K562 (cell line): ENCODE data around the gene CSPG5. TPM values are rescaled to one million over a fixed set of nuclear protein-coding genes. Genes with fewer than 3 reads are reported as not detected.

Experiments
- AFF4 ChIP-seq: sonication (generic); formaldehyde crosslinking; IDR thresholded peaks from 2 replicates; pipeline ENCODE4 v1.8.0; 2023; ENCODE audit warnings: mild to moderate bottlenecking, missing genetic modification reagents
- ARHGAP35 ChIP-seq: fragments of 450-650 bp; IDR thresholded peaks from 2 replicates; pipeline ENCODE4 v1.6.1; 2018; ENCODE audit not compliant: partially characterized antibody
- ARNT ChIP-seq, 2 experiments: fragments of 450-650 bp; IDR thresholded peaks; 2 replicates each; pipeline ENCODE4 v1.6.1; 2016; ENCODE audit warnings: mild to moderate bottlenecking in 1 of 2
- CHD2 ChIP-seq: IDR thresholded peaks from 2 replicates; pipeline ENCODE4 v1.6.1; 2011; ENCODE audit warnings: low read depth, low read length
- DDX20 ChIP-seq: fragments of 450-650 bp; IDR thresholded peaks from 2 replicates; pipeline ENCODE4 v1.6.1; 2016; ENCODE audit warnings: missing genetic modification characterization, low read depth, mild to moderate bottlenecking, missing compliant biosample characterization, moderate library complexity
- DEAF1 ChIP-seq: fragments of 450-650 bp; formaldehyde crosslinking; IDR thresholded peaks from 2 replicates; pipeline ENCODE4 v1.4.0; 2020; ENCODE audit warnings: mild to moderate bottlenecking, moderate library complexity
- DMBX1 ChIP-seq: fragments of 250-450 bp; sonication (Bioruptor Pico); IDR thresholded peaks from 2 replicates; pipeline ENCODE4 v1.8.0; 2022; ENCODE audit warnings: inconsistent platforms, mild to moderate bottlenecking, moderate library complexity, borderline replicate concordance
- ETS2 ChIP-seq: IDR thresholded peaks from 2 replicates; pipeline ENCODE4 v1.6.1; 2016; ENCODE audit warnings: borderline replicate concordance, missing genetic modification characterization, mild to moderate bottlenecking, moderate library complexity, missing compliant biosample characterization; ENCODE audit not compliant: poor library complexity, severe bottlenecking
- FOXK1 ChIP-seq: sonication (generic); formaldehyde crosslinking; IDR thresholded peaks from 2 replicates; pipeline ENCODE4 v1.8.0; 2022; ENCODE audit warnings: missing genetic modification reagents, mild to moderate bottlenecking, borderline replicate concordance
- MAFF ChIP-seq: IDR thresholded peaks from 2 replicates; pipeline ENCODE4 v1.6.1; 2012; ENCODE audit warnings: low read length, improper control_type of control experiment
- MED1 ChIP-seq: sonication (generic); formaldehyde crosslinking; IDR thresholded peaks from 2 replicates; pipeline ENCODE4 v1.8.1; 2023; ENCODE audit warnings: missing genetic modification reagents, borderline replicate concordance
- NBN ChIP-seq: fragments of 450-650 bp; IDR thresholded peaks from 2 replicates; pipeline ENCODE4 v1.6.1; 2016; ENCODE audit warnings: low read depth, mild to moderate bottlenecking
- RB1 ChIP-seq: fragments of 450-650 bp; IDR thresholded peaks from 2 replicates; pipeline ENCODE4 v1.6.1; 2017; ENCODE audit warnings: low read depth, mild to moderate bottlenecking
- SMC3 ChIP-seq: conservative IDR thresholded peaks from 2 replicates; pipeline ENCODE4 v1.6.1; 2011; ENCODE audit warnings: low read depth, low read length, improper control_type of control experiment; ENCODE audit not compliant: insufficient read depth
- STAT5B ChIP-seq: fragments of 250-450 bp; sonication (Bioruptor Pico); IDR thresholded peaks from 2 replicates; pipeline ENCODE4 v1.8.0; 2021; ENCODE audit warnings: mild to moderate bottlenecking, inconsistent platforms
- TAF7 ChIP-seq: fragments of 450-650 bp; IDR thresholded peaks from 2 replicates; pipeline ENCODE4 v1.6.1; 2016; ENCODE audit warnings: missing genetic modification characterization, missing compliant biosample characterization
- ZC3H11A ChIP-seq: IDR thresholded peaks from 2 replicates; pipeline ENCODE4 v1.6.1; 2012; ENCODE audit warnings: low read depth, low read length, improper control_type of control experiment
- ZNF134 ChIP-seq: fragments of 250-450 bp; sonication (Bioruptor Pico); conservative IDR thresholded peaks from 2 replicates; pipeline ENCODE4 v1.4.0; 2020
- ZNF175 ChIP-seq: fragments of 200-800 bp; sonication (Bioruptor generic); IDR thresholded peaks from 2 replicates; pipeline ENCODE4 v1.6.1; 2016; ENCODE audit warnings: low read depth, mild to moderate bottlenecking, missing genetic modification characterization, missing compliant biosample characterization
- ZNF384 ChIP-seq: IDR thresholded peaks from 2 replicates; pipeline ENCODE4 v1.6.1; 2012; ENCODE audit warnings: low read depth, low read length, improper control_type of control experiment
- ZNF780A ChIP-seq: fragments of 250-450 bp; sonication (Bioruptor Pico); IDR thresholded peaks from 2 replicates; pipeline ENCODE4 v1.5.0; 2021; ENCODE audit warnings: mild to moderate bottlenecking
- polyA plus RNA-seq, 8 experiments: library from polyadenylated mRNA; depleted of rRNA in 4 of 8; stranded (reverse) in 5 of 8; unstranded in 3 of 8; fragments of >200 nt; fragmentation: Nextera tagmentation in 2 of 8; fragmentation: Illumina TruSeq in 1 of 8; extraction: Ambion mirVana in 2 of 8; extraction: Trizol in 1 of 8; gene quantifications; 2 replicates each; pipeline versions ENCODE4 v1.2.1 to v1.2.3, GENCODE V29; 2011 to 2014; ENCODE audit warnings: inconsistent platforms in 1 of 8, missing spikeins in 1 of 8
- total RNA-seq, 7 experiments: library from RNA; depleted of rRNA in 6 of 7; stranded (reverse); fragments of >200 nt in 6 of 7; fragmentation: Illumina TruSeq in 2 of 7; extraction: Trizol in 2 of 7; gene quantifications; 2 replicates each; pipeline versions ENCODE4 v1.2.1 to v1.2.3, GENCODE V29; 2011 to 2021; ENCODE audit warnings: low replicate concordance in 1 of 7
- TF ChIP-seq, protein P1 (sequence below): IDR thresholded peaks from 2 replicates; pipeline ENCODE4 v1.6.1; 2016; ENCODE audit warnings: missing genetic modification characterization, missing compliant biosample characterization

The CSPG5 gene
- total and polyA plus RNA-seq, 9 of the 15 experiments (the other 6 are each of a cell fraction or from before 2014, with no cell fraction given): 0.06 to 3.3 (median 2.4) TPM

DNA sequence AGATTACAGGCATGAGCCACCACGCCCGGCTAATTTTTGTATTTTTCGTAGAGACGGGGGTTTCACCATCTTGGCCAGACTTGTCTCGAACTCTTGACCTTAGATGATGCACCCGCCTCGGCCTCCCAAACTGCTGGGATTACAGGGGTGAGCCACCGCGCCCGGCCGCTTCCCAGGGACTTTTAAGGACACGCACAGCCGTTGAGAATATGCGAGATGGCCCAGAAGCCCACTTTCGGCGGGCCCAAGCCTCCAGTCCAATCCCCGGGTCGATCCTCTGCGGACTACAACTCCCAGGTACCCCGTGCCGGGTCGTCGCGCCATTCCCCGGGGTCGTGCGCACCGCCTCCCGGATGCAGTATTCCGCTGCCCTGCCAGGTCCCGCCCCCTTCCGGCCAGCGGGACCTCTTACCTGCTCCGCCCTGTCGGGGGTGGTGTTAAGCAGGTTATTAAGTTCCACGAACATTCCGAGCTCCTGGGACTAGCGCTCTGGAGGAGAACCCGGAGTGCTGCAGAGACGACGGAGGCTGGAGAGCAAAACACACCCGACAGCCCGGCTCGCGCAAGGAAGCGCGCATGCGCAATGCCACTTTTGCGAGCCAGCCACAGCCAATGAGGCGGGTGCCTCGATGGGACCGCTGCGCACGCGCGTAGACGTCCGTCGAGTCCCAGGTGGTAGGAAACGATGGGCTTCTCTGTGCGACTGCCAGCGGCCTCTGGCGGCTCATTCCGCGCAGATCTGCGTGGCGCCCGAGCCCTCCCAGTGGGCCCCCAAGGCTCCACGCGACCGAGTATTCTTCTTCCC, 65.3 kb downstream of the CSPG5 start, which contains the start of gene ELP6 (continued):
- TF ChIP-seq ARHGAP35 (no peak), RB1 (peak; percentile 80), FOXK1 (CRISPR knock-in tag) (no peak), ZC3H11A (no peak), STAT5B (CRISPR knock-in tag) (no peak), MAFF (no peak), DEAF1 (CRISPR knock-in tag) (peak; percentile 70), ARNT (IDR thresholded peaks at IDR 0.05) (no peak; a peak in 1 of 4 replicates), DDX20 (tag) (no peak), NBN (peak; percentile 50; the same call in 1 of the 2 replicates), ZNF134 (no peak), ETS2 (peak; percentile 44), ZNF780A (CRISPR knock-in tag) (no peak), MED1 (CRISPR knock-in tag) (no peak), CHD2 (peak; percentile 57), ZNF384 (peak; percentile 35; the same call in 1 of the 2 replicates), TAF7 (tag) (peak; percentile 4; the same call in 1 of the 2 replicates), DMBX1 (no peak), AFF4 (CRISPR knock-in tag) (peak; percentile 73; the same call in 1 of the 2 replicates), ZNF175 (peak; percentile 89), SMC3 (peak; percentile 90)
- TF ChIP-seq, protein P1, sequence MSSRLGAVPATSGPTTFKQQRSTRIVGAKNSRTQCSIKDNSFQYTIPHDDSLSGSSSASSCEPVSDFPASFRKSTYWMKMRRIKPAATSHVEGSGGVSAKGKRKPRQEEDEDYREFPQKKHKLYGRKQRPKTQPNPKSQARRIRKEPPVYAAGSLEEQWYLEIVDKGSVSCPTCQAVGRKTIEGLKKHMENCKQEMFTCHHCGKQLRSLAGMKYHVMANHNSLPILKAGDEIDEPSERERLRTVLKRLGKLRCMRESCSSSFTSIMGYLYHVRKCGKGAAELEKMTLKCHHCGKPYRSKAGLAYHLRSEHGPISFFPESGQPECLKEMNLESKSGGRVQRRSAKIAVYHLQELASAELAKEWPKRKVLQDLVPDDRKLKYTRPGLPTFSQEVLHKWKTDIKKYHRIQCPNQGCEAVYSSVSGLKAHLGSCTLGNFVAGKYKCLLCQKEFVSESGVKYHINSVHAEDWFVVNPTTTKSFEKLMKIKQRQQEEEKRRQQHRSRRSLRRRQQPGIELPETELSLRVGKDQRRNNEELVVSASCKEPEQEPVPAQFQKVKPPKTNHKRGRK (tag): no peak
